GM21717 (cell line): Measurements from ENCODE around the gene POPDC3.
"Not testable (repeated sequence)": the region's sequence is repeated elsewhere in the genome, so short reads cannot be mapped to it uniquely, and the experiment has no call there.

Experiments used
- ATAC-seq: cut with Tn5 transposase; IDR thresholded peaks from one replicate; pipeline ENCODE4 v1.9.1; 2021; ENCODE audit warnings: mild to moderate bottlenecking, moderate library complexity; ENCODE audit not compliant: unreplicated experiment

The POPDC3 gene

DNA sequence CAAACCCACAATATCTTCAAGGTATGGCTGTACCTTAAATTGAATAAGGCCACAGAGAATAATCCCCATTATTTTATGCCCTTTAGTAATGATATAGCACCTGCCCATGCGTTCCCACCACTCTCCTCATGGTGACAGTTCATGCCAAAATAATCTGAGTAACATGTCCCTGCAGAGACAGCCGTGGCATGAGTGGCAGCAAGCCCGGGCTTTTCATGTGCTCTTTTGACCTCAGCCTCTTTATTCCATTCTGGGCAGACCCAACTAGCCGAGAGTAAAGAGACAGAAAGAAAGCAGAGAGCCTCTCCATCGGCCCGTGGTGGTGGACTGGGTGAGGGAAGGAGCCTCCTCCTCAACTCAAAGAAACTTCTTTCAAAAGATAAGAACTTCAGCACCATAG, 19.9 kb upstream of the POPDC3 start:
- ATAC-seq = no peak

DNA sequence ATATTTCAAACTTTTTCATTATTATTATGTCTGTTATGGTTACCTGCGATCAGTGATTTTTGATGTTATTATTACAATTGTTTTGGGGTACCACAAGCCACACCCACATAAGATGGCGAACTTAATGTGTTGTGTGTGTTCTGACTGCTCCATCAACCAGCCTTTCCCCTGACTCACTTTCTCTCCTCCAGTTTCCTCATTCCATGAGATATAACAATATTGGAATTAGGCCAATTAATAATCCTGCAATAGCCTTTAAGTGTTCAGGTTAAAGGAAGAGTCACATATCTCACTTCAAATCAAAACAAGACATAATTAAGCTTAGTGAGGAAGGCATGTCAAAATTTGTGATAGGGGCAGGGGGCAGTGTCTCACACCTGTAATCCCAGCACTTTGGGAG, 16.3 kb upstream of the POPDC3 start:
- ATAC-seq = no peak

DNA sequence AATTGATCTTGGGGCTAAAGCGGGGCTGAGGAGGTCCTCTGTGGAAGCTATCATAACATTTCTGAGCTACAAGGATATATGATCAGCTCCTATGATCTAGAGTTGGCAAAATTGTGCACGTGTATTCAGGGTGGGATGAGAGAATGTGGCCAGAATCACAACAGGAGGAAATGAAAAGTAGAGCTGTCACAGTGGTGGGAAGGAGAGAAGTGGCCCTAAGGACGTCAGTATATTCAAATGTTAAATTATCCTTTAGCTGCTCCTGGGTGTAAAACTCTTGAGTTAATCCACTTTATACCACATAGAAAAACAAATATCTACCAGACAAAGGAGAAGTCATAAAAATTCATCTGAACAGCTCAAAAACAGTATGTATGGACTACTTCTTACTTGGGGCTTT, 14.8 kb upstream of the POPDC3 start:
- no peak for ATAC-seq

DNA sequence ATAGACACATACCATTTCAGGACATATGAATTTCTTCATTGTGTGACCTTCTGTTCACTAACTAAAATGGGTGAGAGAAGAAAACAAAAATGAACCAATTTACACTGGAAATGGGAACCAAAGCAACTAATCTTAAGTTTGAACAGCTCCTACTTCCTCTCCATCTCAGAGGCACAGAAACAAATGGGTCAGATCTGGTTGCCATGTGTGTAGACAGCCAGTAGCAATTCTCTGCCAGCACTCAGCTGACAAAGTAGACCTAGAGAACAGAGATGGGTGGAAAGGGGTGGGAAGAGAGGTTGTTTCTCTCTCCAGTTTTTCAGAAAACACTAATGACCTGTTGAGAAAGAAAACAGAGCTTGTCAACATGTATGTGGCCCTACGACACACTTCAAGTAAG, 14.3 kb upstream of the POPDC3 start:
- ATAC-seq = no peak

DNA sequence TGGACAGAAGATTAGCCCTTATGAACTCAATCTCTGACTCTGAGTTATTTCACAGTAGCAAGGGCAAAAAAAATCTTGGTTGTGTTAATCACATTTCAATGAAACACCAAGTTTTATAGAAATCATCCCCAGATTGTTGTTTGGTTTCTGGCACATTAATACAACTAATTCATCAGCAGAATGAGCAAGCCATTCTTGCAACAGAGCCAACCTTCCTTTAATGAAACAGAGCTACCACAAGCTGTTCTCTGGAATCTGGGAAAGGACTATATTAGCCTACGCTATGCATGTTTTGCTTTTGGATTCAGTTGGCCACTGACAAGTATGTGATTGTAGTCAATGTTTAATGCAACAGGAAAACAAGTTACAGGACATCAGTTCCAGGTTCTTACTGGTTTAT, 13.8 kb upstream of the POPDC3 start:
- ATAC-seq = no peak

DNA sequence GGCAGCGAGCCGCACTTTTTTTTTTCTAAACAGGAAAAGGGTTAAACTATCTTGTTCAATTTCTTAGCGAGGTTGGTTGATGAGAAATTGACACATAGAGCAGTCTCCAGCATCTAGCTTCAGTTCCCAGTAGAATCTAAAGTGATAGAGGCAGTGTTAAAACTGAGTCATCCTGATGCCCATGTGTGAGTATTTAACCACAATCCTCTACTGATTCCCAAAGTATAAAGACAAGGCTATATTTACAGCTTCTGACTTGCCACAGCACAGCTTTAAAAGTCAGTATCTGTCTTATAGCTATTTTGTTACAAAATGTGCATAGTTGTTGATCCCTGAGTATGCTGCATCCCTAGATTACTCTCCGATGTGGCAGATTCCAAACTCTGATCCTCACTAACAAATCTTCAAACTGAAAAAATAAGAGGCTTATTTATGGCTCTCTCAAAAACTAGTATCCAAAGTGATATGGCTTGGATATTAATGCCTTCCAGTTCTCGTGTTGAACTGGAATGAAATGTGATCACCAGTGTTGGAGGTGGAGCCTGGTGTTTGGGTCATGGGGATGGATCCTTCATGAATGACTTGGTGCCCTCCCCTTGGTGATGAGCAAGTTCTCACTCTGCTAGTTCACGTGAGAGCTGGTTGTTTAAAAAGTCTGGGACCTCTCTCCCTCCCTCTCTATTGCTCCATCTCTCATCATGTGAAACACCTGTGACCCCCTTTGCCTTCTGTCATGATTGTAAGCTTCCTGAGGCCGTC, 13.1 kb upstream of the POPDC3 start:
- no peak for ATAC-seq

DNA sequence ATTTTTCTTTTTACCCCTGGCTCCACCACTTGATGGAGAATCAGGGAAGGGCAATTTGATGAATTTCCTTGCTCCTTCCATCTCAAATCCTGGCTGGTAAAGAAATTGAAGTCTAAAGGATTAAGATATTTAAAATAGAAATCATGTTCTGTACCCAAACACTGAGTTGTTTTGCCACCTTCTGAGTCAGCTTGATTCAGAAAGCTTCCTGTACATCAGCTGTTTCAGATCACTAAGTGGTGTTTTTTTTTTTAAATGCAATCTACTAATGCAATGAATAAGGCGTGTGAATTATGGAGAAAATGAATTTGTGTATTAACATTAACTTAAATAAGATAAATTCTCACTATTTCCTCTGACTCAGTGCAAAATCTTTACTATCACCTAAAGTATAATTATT, 11.5 kb upstream of the POPDC3 start:
- no peak for ATAC-seq

DNA sequence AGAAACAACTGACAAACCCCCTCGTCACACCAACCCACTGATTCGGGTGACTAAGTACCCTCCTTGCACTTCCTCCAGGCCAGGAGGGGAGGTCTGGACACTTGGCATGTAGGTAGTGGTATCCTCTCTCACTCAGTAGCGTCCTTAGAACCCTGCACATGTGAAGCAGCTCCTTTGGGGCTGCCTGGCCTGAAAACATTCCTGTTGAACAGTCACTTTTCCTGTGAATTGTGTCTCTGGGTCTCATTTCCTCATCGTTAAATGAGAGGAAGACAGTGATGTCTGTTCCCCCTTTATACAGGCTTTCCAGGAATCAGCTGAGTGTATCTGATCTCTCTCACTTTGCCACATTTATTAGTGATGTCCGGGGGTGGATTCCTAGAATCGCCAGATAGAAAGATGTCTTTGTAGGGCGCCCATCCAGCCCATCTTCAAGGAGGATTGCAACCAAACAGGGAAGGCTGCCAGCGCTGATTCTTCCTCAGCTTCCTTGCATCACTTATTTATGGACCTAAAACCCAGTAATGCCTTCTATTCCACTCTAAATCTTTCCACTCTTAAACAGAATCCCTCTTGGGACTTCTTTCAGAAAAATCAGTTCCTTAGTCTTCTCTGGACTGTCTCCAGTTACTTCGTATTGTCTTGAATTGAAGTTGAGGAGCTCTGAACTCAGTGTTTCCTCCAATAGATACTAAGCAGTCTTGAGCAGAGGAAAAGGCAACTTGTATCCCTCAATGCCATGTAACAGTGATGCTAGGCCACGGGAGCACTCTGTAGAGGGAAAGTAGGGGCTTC, 9.4 kb upstream of the POPDC3 start:
- ATAC-seq = no peak

DNA sequence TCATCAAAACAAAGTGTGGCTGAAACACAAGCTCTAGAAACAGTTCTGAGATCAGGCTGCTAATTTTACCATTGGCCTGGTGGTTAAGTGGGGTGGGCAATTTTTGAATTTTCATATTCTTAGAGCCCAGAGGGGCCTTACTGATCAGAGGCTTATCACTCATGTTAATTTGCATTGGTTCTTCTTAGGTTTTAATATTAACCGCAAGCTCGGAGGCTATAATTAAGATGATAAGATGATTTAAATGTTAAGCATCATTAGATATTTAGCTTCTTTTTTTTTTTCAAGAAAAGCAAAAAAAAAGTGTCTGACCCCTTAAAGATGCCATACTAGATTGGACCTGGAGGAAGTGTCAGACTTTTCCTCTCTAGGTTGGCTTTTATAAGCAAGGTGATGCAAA, 8.4 kb upstream of the POPDC3 start:
- no peak for ATAC-seq

DNA sequence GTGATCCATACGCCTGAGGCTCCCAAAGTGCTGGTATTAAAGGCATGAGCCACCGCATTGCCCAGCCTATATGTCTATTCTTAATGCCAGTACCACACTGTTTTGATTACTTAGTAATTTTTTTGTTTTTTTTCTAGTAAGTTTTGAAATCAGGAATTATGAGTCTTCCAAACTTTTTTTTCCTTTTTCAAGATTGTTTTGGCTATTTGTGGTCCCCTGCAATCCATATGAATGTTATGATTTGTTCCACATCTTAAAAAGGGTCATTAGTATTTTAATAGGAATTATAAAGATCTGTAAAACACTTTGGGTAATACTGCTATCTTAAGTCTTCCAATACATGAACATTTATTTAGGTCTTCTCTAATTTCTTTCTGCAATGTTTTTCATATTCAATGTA, 6.8 kb upstream of the POPDC3 start:
- no peak for ATAC-seq

DNA sequence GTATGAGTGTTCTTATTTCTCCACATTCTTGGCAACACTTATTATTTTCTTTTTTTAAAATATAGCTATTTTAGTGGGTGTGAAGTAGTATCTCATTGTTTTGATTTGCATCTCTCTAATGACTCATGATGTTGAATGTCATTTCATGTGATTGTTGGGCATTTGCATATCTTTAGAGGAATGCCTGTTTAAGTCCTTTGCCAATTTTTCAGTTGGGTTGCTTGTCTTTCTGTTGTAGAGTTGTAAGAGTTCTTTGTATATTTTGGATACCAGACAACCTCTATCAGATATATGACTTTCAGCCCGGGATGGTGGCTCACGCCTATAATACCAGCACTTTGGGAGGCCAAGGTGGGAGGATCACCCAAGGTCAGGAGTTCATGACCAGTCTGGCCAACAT, 5.1 kb upstream of the POPDC3 start:
- ATAC-seq = no peak

DNA sequence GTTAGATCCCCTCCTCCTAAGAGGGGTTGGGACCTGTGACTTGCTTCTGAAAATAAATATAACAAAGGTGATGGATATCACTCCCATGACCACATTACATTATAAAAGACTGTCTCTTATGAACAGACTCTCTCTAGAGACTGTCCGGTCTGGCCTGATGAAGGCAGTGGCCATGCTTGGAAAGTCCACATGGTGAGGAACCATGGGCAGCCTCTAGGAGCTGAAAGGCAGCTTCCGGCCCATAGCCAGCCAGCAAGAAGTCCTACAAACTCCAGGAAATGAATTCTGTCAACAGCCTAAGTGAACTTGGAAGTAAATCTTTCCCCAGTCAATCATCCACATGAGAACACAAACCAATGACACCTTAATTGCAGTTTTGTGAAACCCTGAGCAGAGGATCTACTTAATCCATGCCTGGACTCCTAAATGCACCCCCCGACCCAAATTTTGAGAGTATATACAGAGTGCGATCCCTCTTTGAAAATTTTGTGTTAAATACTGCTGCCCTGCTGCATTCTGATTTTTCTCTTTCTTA, 2.2 kb upstream of the POPDC3 start:
- ATAC-seq = no peak

DNA sequence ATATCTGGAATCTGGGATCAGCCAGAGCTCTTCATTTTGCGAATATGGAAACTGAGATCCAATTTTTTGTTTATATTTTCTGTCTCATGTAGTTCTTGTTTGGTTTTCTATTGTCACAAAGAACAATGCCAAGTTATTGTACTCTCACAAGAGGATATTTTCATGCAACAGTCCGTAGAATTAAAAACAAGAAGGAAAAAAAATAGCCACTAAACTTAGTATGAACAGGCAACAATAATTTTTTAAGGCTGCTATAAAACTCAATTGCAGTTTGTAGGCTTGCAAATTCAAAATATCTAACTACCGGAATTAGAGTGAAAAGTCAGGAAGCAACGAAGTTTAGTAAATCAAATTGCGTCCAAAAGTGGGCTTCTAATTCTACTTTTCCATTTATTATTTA, 1.2 kb downstream of the POPDC3 start:
- ATAC-seq = no peak

DNA sequence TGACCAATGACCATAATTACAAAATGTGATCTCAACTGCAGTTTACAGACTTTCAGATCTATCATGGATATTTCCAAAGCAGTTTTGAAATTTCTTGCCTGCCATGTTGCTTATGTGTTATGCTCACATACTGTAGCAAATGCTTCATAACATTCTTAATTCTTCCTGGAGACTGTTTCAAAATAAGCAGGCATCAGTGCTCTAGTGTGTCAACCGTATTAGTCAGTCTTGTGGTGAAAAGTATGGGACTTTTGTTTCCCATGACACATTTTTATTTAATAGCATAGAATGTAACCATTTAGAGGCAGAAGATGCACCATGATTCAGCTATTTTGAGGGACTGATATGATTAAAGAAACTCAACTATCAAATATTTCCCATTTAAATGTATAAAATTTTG, 1.7 kb downstream of the POPDC3 start:
- ATAC-seq = no peak

DNA sequence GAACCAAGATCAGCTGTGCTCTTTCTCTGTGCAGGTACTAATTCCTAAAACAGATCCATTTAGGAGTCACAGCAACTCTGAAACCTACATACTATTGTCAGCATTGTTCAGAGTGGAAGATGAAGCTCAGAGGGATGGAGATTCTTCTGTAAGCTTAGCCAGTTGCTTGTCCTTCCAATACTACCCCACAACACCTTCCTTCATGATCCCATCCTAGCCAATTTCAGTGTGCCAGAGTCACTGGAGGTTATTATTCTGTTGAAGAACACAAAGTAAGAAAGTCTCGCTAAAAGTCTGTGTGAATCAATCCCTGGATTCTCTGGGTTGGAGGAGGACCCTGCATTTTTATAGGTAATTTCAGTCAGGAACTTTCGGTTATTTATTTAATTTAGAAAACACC, 2.3 kb downstream of the POPDC3 start:
- no peak for ATAC-seq

DNA sequence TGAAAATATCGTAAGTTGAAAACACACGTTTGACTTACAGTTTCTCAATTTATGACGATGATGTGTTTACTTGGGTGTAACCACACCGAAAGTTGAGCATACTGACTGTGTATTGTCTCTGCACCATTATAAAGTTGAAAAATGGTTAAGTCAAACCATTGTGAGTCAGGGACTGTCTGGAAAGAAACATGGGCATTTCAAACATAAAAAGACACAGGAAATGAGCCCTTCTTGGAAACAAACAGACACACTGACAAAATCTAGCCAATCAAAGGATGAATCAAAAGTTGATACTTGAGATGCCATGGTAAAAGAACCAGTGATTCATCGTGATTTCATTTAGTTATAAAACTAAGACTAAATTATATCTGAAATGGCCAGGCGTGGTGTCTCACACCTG, 5.3 kb downstream of the POPDC3 start:
- no peak for ATAC-seq

DNA sequence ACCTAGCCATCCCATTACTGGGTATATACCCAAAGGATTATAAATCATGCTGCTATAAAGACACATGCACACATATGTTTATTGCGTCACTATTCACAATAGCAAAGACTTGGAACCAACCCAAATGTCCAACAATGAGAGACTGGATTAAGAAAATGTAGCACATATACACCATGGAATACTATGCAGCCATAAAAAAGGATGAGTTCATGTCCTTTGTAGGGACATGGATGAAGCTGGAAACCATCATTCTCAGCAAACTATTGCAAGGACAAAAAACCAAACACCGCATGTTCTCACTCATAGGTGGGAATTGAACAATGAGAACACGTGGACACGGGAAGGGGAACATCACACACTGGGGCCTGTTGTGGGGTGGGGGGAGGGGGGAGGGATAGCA, 7.3 kb downstream of the POPDC3 start:
- ATAC-seq = not testable (repeated sequence)

DNA sequence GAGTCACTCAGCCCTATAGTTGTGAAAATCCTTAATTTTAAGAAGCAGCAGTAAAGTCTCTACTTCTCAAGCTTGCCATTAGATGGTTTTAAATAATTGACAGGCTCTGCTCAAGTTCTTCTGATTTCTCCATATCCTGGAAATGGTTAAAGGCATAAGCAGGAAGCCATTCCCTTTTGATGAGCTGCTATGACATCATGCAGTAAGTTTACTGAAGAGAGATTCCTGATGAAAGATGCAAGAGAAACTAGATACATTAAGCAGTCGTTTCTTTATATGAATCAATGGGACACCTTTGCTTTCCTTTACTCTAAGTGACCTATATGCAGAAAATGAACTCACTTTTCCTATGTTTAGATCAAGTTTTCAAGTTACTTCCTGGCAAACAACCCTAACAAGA, 9.8 kb downstream of the POPDC3 start:
- ATAC-seq = no peak

DNA sequence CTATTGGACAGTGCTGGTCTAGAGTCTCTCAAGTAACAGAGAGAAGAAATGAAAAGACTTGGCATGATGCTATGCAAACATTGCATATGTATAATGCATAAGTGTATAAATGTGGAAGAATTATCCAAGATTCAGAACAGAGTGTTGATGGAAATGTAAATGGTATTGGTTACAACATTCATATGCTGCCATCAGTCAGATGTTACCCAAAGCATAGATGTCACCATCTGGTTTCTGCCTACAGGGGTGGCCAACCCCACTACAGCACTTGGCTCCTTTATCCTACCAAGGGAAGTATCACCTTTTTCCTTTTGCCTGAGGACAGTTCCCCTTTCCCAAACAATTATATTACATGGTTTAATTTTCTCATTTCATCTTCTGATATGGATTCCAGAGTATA, 11.9 kb downstream of the POPDC3 start:
- no peak for ATAC-seq

DNA sequence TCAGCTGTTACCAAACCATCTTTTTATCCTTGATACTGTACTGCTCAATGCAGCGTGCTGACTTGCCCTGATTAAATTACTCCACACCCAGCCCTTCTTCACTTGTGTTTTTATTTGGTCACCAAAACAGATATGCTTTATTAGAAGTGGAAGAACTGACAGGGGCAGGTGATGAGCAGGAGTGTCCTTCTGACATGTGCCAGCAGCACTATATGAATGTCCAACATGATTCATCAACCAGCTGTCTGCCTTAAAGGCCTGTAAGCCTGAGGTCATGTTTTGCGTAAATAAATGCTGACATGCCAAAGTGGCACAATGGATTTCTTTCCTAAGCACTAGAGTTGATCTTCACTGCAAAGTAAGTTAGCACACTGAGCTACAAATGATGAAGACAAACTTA, 15.4 kb downstream of the POPDC3 start:
- ATAC-seq = no peak

DNA sequence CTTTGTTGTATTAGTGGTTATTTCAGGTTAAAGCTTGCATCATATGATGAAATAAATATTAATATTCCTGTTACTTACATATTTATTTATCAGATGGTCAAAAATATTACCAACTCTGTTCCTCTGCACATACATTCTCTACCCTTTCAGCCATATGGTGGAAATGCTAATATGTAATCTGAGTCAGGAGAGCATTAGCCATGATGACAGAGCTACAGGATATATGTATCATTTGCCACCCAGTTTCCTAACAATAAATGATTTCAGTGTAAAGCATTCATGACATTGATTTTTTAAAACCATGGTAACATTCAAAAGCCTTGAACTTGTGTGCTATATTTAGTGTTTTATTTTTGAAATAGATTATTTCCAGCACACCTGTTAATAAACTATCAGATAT, 16.6 kb downstream of the POPDC3 start:
- ATAC-seq = no peak

DNA sequence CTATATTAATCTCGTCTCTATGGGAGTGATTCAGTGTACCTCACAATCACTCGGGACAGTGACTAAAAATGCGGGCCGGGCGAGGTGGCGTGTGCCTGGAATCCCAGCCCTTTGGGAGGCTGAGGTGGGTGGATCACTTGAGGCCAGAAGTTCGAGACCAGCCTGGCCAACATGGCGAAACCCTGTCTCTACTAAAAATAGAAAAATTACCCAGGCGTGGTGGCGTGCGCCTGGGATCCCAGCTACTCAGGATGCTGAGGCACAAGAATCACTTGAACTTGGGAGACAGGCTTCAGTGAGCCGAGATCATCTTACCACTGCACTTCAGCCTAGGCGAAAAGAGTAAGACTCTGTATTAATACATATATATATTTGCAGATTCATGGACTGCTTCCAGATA, 17.4 kb downstream of the POPDC3 start:
- no peak for ATAC-seq
